ENCODE results near the gene FBXL4.
"Not testable (repeated sequence)": the region's sequence is repeated elsewhere in the genome, so short reads cannot be mapped to it uniquely, and the experiment has no call there.

Gene FBXL4

GRCh38 chr6:98945311-98946115 lies 2.2 kb downstream of the FBXL4 start:
- no peak for DNase-seq

- DNase-seq = no peak
Observed at GRCh38 chr6:98944598-98945081, 3.1 kb downstream of the FBXL4 start.

- DNase-seq = no peak
Observed at GRCh38 chr6:98944168-98944567, 3.6 kb downstream of the FBXL4 start.

- DNase-seq = no peak
Observed at GRCh38 chr6:98942263-98942803, 5.4 kb downstream of the FBXL4 start.

- no peak for DNase-seq
Observed at GRCh38 chr6:98941319-98941718, 6.4 kb downstream of the FBXL4 start.

- DNase-seq = no peak
Observed at GRCh38 chr6:98937351-98937750, 10.4 kb downstream of the FBXL4 start.

GRCh38 chr6:98932381-98932780 lies 15.4 kb downstream of the FBXL4 start:
- DNase-seq = no peak

- no peak for DNase-seq
Observed at GRCh38 chr6:98931696-98932095, 16.1 kb downstream of the FBXL4 start.

- DNase-seq = no peak
Observed at GRCh38 chr6:98929498-98930060, 18.2 kb downstream of the FBXL4 start.

GRCh38 chr6:98928688-98929087 lies 19.1 kb downstream of the FBXL4 start:
- DNase-seq = no peak

- DNase-seq = no peak
Observed at GRCh38 chr6:98927534-98927933, 20.2 kb downstream of the FBXL4 start.

- no peak for DNase-seq
Observed at GRCh38 chr6:98925831-98926230, 21.9 kb downstream of the FBXL4 start.

GRCh38 chr6:98924647-98925046 lies 23.1 kb downstream of the FBXL4 start:
- no peak for DNase-seq

GRCh38 chr6:98920904-98921431 lies 26.8 kb downstream of the FBXL4 start:
- no peak for DNase-seq

- DNase-seq = not testable (repeated sequence)
Observed at GRCh38 chr6:98910946-98911345, 36.8 kb downstream of the FBXL4 start.

- no peak for DNase-seq
Observed at GRCh38 chr6:98909236-98909635, 38.5 kb downstream of the FBXL4 start.

GRCh38 chr6:98906342-98906741 lies 41.4 kb downstream of the FBXL4 start:
- not testable (repeated sequence) for DNase-seq

GRCh38 chr6:98905759-98906158 lies 42.0 kb downstream of the FBXL4 start:
- no peak for DNase-seq

- DNase-seq = no peak
Observed at GRCh38 chr6:98904096-98904495, 43.6 kb downstream of the FBXL4 start.

GRCh38 chr6:98900706-98901105 lies 47.0 kb downstream of the FBXL4 start:
- no peak for DNase-seq

GRCh38 chr6:98894810-98895209 lies 52.9 kb downstream of the FBXL4 start:
- no peak for DNase-seq

GRCh38 chr6:98887650-98888049 lies 60.1 kb downstream of the FBXL4 start:
- DNase-seq = no peak

GRCh38 chr6:98885330-98885729 lies 62.4 kb downstream of the FBXL4 start:
- no peak for DNase-seq

GRCh38 chr6:98880486-98880885 lies 67.3 kb downstream of the FBXL4 start:
- DNase-seq = no peak
